ENCODE measurements around the gene DMD.

Gene DMD

GRCh38 chrX:32825009-32825408 lies 386.3 kb downstream of the DMD start:
- TF ChIP-seq CTCF (conservative IDR thresholded peaks at IDR 0.05): no peak
- TF ChIP-seq ZFX (IDR thresholded peaks at IDR 0.05): no peak
- no peak overlapping the region for H3K27ac ChIP-seq

GRCh38 chrX:32804034-32804433 lies 407.3 kb downstream of the DMD start:
- H3K27ac ChIP-seq: no peak overlapping the region
- TF ChIP-seq ZFX (IDR thresholded peaks at IDR 0.05) (no peak), CTCF (conservative IDR thresholded peaks at IDR 0.05) (no peak)

GRCh38 chrX:32798990-32799389 lies 412.4 kb downstream of the DMD start:
- no peak overlapping the region for H3K27ac ChIP-seq
- TF ChIP-seq CTCF (conservative IDR thresholded peaks at IDR 0.05) (no peak), ZFX (IDR thresholded peaks at IDR 0.05) (no peak)

- H3K27ac ChIP-seq: no peak overlapping the region
- TF ChIP-seq ZFX (IDR thresholded peaks at IDR 0.05) (no peak), CTCF (conservative IDR thresholded peaks at IDR 0.05) (no peak)
Observed at GRCh38 chrX:32788936-32789335, 422.4 kb downstream of the DMD start.

GRCh38 chrX:32780109-32780508 lies 431.2 kb downstream of the DMD start:
- TF ChIP-seq ZFX (IDR thresholded peaks at IDR 0.05) (no peak), CTCF (conservative IDR thresholded peaks at IDR 0.05) (no peak)
- H3K27ac ChIP-seq: no peak overlapping the region

GRCh38 chrX:32778965-32779364 lies 432.4 kb downstream of the DMD start:
- no peak for TF ChIP-seq ZFX (IDR thresholded peaks at IDR 0.05)
- TF ChIP-seq CTCF (conservative IDR thresholded peaks at IDR 0.05): no peak
- H3K27ac ChIP-seq: no peak overlapping the region

GRCh38 chrX:32774966-32775365 lies 436.4 kb downstream of the DMD start:
- no peak overlapping the region for H3K27ac ChIP-seq

More at GRCh38 chrX:32774966-32775365, 436.4 kb downstream of the DMD start:
- no peak for TF ChIP-seq CTCF (conservative IDR thresholded peaks at IDR 0.05)
- no peak for TF ChIP-seq ZFX (IDR thresholded peaks at IDR 0.05)

Measured in C4-2B (cell line).